ENCODE results near the gene DNAJC28. TPM values are rescaled to one million over a fixed set of nuclear protein-coding genes. Genes with fewer than 3 reads are reported as not detected.

The DNAJC28 gene
- total and polyA plus RNA-seq, 2 donors (not counting 1 experiment from before 2014, with no cell fraction given), result 0.30 to 2.5 TPM

DNA sequence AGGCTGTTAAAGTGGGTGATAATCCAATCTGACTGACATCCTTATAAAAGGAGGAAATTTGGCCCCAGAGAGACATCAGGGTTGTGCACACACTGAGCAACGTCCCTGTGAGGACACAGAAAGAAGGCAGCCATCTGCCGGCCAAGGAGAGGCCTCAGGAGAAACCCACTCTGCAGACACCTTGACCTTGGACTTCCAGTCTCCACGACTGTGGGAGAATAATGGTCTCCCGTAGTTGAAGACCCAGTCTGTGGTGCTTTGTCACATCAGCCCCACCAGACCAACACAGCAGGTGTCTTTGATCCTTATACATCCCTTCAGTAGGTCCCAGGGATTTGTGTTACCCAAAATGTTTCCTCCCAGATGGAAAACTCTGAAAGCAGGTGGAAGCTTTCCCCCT, 4.2 kb upstream of the DNAJC28 start:
- ATAC-seq (ENCODE audit: low read depth) (no peak), DNase-seq (no peak)
- 73% methylated on average over 4 of the region's 4 CpGs for WGBS (ENCODE audit: insufficient coverage)
- TF ChIP-seq, protein P1, sequence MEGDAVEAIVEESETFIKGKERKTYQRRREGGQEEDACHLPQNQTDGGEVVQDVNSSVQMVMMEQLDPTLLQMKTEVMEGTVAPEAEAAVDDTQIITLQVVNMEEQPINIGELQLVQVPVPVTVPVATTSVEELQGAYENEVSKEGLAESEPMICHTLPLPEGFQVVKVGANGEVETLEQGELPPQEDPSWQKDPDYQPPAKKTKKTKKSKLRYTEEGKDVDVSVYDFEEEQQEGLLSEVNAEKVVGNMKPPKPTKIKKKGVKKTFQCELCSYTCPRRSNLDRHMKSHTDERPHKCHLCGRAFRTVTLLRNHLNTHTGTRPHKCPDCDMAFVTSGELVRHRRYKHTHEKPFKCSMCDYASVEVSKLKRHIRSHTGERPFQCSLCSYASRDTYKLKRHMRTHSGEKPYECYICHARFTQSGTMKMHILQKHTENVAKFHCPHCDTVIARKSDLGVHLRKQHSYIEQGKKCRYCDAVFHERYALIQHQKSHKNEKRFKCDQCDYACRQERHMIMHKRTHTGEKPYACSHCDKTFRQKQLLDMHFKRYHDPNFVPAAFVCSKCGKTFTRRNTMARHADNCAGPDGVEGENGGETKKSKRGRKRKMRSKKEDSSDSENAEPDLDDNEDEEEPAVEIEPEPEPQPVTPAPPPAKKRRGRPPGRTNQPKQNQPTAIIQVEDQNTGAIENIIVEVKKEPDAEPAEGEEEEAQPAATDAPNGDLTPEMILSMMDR (IDR thresholded peaks at IDR 0.05), result no peak
- no peak for TF ChIP-seq EZH2 (IDR thresholded peaks at IDR 0.05; ENCODE audit: borderline replicate concordance, insufficient read depth, low read depth, low read length, poor library complexity, severe bottlenecking)
- no peak overlapping the region for H3K4me3 ChIP-seq (ENCODE audit: control extremely low read depth in 1 of 5, extremely low read depth in 1 of 5, insufficient read depth in 1 of 5, low read depth in 2 of 5, low read length in 4 of 5)
- peaks cover 0 to 8% of the 10 kb centered on the region in 2 donors for H3K4me1 ChIP-seq (ENCODE audit: control insufficient read depth in 2 of 2, insufficient read depth in 2 of 2, low read length in 2 of 2)
- Mint-ChIP-seq H3K27ac (no peak overlapping the region), H3K4me1 (peaks cover 9% of the 10 kb centered on the region), H3K27me3 (no peaks in the 10 kb centered on the region), H3K4me3 (no peak overlapping the region), H3K9me3 (ENCODE audit: insufficient read depth) (no peaks in the 10 kb centered on the region)
- H2AFZ ChIP-seq (ENCODE audit: insufficient read depth, low read depth, low read length, poor library complexity, severe bottlenecking), result no peak overlapping the region
- intact Hi-C loops (cut with micrococcal nuclease), result no loop called here
- H3K27ac ChIP-seq (ENCODE audit: low read length in 2 of 2), result no peak overlapping the region
- no peaks in the 10 kb centered on the region for H3K27me3 ChIP-seq (replicated peaks in 1 of 4; ENCODE audit: control extremely low read depth in 1 of 4, control insufficient read depth in 3 of 4, insufficient read depth in 4 of 4, low read length in 3 of 4)
- ChIA-PET POLR2A (no interaction called here), CTCF (no interaction called here)
- no peaks in the 10 kb centered on the region for H3K9me3 ChIP-seq (ENCODE audit: control extremely low read depth in 1 of 3, control insufficient read depth in 2 of 3, insufficient read depth in 1 of 3, low read length in 2 of 3)
- no peak overlapping the region for H3K9ac ChIP-seq (ENCODE audit: low read length)
- no peaks in the 10 kb centered on the region for H4K20me1 ChIP-seq (ENCODE audit: control insufficient read depth, insufficient read depth, low read length, poor library complexity, severe bottlenecking)
- no peak overlapping the region for H3K4me2 ChIP-seq (replicated peaks; ENCODE audit: low read depth, low read length, poor library complexity, severe bottlenecking)
- H3K36me3 ChIP-seq (replicated peaks in 1 of 2; ENCODE audit: control extremely low read depth in 1 of 2, control insufficient read depth in 1 of 2, extremely low read depth in 1 of 2, insufficient read depth in 2 of 2, low read length in 1 of 2), result no peaks in the 10 kb centered on the region
- no peaks in the 10 kb centered on the region for H3K79me2 ChIP-seq (ENCODE audit: control insufficient read depth, insufficient read depth, low read length)

DNA sequence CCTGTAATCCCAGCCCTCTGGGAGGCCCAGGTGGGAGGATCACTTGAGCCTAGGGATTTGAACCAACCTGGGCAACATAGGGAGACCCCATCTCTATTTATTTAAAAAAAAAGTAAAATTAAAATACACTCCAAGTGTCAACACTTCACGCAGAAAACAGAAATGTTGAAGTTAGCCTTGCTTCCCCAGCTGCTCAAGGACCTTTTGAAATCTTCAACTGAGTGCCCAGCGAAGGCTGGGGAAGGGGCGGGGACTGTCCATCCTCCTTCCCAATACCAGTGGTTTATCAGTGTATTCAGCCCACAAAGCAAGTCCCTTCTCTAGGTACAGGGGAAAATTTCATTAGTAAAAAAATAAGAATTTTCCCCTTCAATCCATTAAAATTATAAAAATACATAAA, 2.2 kb upstream of the DNAJC28 start:
- ATAC-seq (ENCODE audit: low read depth) (no peak), DNase-seq (no peak)
- CTCF ChIA-PET, result no interaction called here
- no peak overlapping the region for H3K4me3 Mint-ChIP-seq
- TF ChIP-seq EZH2 (IDR thresholded peaks at IDR 0.05; ENCODE audit: borderline replicate concordance, insufficient read depth, low read depth, low read length, poor library complexity, severe bottlenecking), result no peak
- TF ChIP-seq, protein P1 (IDR thresholded peaks at IDR 0.05), result no peak
- H3K4me1 ChIP-seq (ENCODE audit: control insufficient read depth in 2 of 2, insufficient read depth in 2 of 2, low read length in 2 of 2), result peaks cover 0 to 9% of the 10 kb centered on the region in 2 donors
- H3K4me3 ChIP-seq (ENCODE audit: control extremely low read depth in 1 of 5, extremely low read depth in 1 of 5, insufficient read depth in 1 of 5, low read depth in 2 of 5, low read length in 4 of 5), result no peak overlapping the region
- no peaks in the 10 kb centered on the region for H3K36me3 ChIP-seq (replicated peaks in 1 of 2; ENCODE audit: control extremely low read depth in 1 of 2, control insufficient read depth in 1 of 2, extremely low read depth in 1 of 2, insufficient read depth in 2 of 2, low read length in 1 of 2)
- H3K79me2 ChIP-seq (ENCODE audit: control insufficient read depth, insufficient read depth, low read length), result no peaks in the 10 kb centered on the region
- peaks cover 10% of the 10 kb centered on the region for H3K4me1 Mint-ChIP-seq
- no peaks in the 10 kb centered on the region for H3K9me3 Mint-ChIP-seq (ENCODE audit: insufficient read depth)
- no peak overlapping the region for H3K27ac ChIP-seq (ENCODE audit: low read length in 2 of 2)
- no peak overlapping the region for H3K4me2 ChIP-seq (replicated peaks; ENCODE audit: low read depth, low read length, poor library complexity, severe bottlenecking)
- no peaks in the 10 kb centered on the region for H3K9me3 ChIP-seq (ENCODE audit: control extremely low read depth in 1 of 3, control insufficient read depth in 2 of 3, insufficient read depth in 1 of 3, low read length in 2 of 3)
- WGBS (ENCODE audit: insufficient coverage), result no CpG with 5 or more reads among the region's 3 CpGs
- no peaks in the 10 kb centered on the region for H4K20me1 ChIP-seq (ENCODE audit: control insufficient read depth, insufficient read depth, low read length, poor library complexity, severe bottlenecking)
- no peaks in the 10 kb centered on the region for H3K27me3 ChIP-seq (replicated peaks in 1 of 4; ENCODE audit: control extremely low read depth in 1 of 4, control insufficient read depth in 3 of 4, insufficient read depth in 4 of 4, low read length in 3 of 4)
- no peak overlapping the region for H3K27ac Mint-ChIP-seq
- no peak overlapping the region for H3K9ac ChIP-seq (ENCODE audit: low read length)
- no peak overlapping the region for H2AFZ ChIP-seq (ENCODE audit: insufficient read depth, low read depth, low read length, poor library complexity, severe bottlenecking)
- POLR2A ChIA-PET, result no interaction called here
- intact Hi-C loops (cut with micrococcal nuclease), result loop anchor here (5.0 kb wide), 1 partner anchor 766 kb away; the partner anchor contains the start of gene SYNJ1
- no peaks in the 10 kb centered on the region for H3K27me3 Mint-ChIP-seq
